IMR-90 (cell line): ENCODE data around the gene MGRN1.

Experiments used
- BHLHE40 ChIP-seq: fragments of 150-350 bp; IDR thresholded peaks from 2 replicates; pipeline ENCODE4 v1.6.1; 2016; ENCODE audit warnings: mild to moderate bottlenecking, low read depth, low read length
- CEBPB ChIP-seq: IDR thresholded peaks from 2 replicates; pipeline ENCODE4 v1.6.1; 2012; ENCODE audit warnings: low read depth, low read length, improper control_type of control experiment
- MAFK ChIP-seq: IDR thresholded peaks from 2 replicates; pipeline ENCODE4 v1.6.1; 2012; ENCODE audit warnings: low read depth, low read length, improper control_type of control experiment
- MAZ ChIP-seq: IDR thresholded peaks from 2 replicates; pipeline ENCODE4 v1.6.1; 2012; ENCODE audit warnings: low read depth, mild to moderate bottlenecking, low read length, improper control_type of control experiment, moderate library complexity, borderline replicate concordance
- MXI1 ChIP-seq: IDR thresholded peaks from 2 replicates; pipeline ENCODE4 v1.6.1; 2012; ENCODE audit warnings: low read depth, mild to moderate bottlenecking, low read length, moderate library complexity, borderline replicate concordance
- NFE2L2 ChIP-seq: fragments of 150-350 bp; IDR thresholded peaks from 2 replicates; pipeline ENCODE4 v1.6.1; 2016; ENCODE audit warnings: low read depth, mild to moderate bottlenecking, low read length
- POLR2A ChIP-seq: IDR thresholded peaks from 2 replicates; pipeline ENCODE4 v1.6.1; 2012; ENCODE audit warnings: mild to moderate bottlenecking, low read depth, low read length
- RAD21 ChIP-seq: IDR thresholded peaks from 2 replicates; pipeline ENCODE4 v1.6.1; 2012; ENCODE audit warnings: low read length, improper control_type of control experiment
- RFX5 ChIP-seq: IDR thresholded peaks from 2 replicates; pipeline ENCODE4 v1.8.0; 2012; ENCODE audit warnings: low read depth, mild to moderate bottlenecking, low read length, moderate library complexity
- SMC3 ChIP-seq: fragments of 150-350 bp; IDR thresholded peaks from 2 replicates; pipeline ENCODE4 v1.6.1; 2016; ENCODE audit warnings: low read depth, mild to moderate bottlenecking, antibody characterized with exemption, low read length, moderate library complexity
- TF ChIP-seq, protein P1 (sequence below): conservative IDR thresholded peaks from 2 replicates; pipeline ENCODE4 v1.5.1; 2012; ENCODE audit warnings: mild to moderate bottlenecking, low read depth, low read length, improper control_type of control experiment
- TF ChIP-seq, protein P2 (sequence below): fragments of 150-350 bp; IDR thresholded peaks from 2 replicates; pipeline ENCODE4 v1.6.1; 2016; ENCODE audit warnings: low read depth, mild to moderate bottlenecking, low read length, moderate library complexity, borderline replicate concordance

DNA sequence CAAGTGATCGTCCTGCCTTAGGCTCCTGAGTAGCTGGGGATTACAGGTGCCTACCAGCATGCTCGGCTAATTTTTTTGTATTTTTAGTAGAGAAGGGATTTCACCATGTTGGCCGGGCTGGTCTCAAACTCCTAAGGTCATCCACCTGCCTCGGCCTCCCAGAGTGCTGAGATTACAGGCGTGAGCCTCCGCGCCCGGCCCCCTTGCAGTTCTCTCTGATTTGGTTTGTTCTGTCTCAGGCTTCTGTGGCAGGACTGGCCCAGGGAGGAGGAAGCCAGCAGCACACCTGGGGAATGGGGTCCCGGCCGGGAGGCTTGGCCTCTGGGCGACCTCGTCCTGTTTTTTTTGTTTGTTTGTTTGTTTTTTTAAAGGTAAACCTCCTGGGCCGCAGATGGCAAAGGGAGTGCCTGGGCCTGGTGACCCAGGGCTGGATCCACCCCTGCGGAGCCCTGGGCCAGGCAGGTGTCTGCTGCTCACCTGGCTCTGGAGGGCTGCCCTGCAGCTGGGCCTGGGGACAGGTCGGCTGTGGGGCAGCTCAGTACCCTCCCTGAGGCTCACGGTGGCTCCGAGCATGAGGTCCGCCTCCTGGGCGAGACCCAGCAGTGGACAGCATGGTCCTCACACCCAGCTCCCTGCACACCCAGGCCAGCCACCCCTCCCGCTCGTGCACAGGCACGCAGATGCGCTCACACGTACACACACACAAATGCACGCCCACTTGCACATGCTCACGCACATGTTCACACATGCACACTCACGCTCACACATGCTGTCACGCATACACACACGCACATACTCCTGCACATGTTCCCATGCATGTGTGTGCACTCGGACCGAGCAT is 65.5 kb downstream of the MGRN1 start:
- TF ChIP-seq SMC3 (no peak), POLR2A (no peak), MAFK (no peak), MXI1 (no peak), MAZ (no peak), NFE2L2 (no peak), RAD21 (no peak), RFX5 (no peak), CEBPB (no peak), BHLHE40 (no peak)
- TF ChIP-seq, protein P1, sequence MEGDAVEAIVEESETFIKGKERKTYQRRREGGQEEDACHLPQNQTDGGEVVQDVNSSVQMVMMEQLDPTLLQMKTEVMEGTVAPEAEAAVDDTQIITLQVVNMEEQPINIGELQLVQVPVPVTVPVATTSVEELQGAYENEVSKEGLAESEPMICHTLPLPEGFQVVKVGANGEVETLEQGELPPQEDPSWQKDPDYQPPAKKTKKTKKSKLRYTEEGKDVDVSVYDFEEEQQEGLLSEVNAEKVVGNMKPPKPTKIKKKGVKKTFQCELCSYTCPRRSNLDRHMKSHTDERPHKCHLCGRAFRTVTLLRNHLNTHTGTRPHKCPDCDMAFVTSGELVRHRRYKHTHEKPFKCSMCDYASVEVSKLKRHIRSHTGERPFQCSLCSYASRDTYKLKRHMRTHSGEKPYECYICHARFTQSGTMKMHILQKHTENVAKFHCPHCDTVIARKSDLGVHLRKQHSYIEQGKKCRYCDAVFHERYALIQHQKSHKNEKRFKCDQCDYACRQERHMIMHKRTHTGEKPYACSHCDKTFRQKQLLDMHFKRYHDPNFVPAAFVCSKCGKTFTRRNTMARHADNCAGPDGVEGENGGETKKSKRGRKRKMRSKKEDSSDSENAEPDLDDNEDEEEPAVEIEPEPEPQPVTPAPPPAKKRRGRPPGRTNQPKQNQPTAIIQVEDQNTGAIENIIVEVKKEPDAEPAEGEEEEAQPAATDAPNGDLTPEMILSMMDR = no peak
- TF ChIP-seq, protein P2, sequence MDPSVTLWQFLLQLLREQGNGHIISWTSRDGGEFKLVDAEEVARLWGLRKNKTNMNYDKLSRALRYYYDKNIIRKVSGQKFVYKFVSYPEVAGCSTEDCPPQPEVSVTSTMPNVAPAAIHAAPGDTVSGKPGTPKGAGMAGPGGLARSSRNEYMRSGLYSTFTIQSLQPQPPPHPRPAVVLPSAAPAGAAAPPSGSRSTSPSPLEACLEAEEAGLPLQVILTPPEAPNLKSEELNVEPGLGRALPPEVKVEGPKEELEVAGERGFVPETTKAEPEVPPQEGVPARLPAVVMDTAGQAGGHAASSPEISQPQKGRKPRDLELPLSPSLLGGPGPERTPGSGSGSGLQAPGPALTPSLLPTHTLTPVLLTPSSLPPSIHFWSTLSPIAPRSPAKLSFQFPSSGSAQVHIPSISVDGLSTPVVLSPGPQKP = no peak
